ENCODE results near the gene GAMT. TPM values are rescaled to one million over a fixed set of nuclear protein-coding genes. Genes with fewer than 3 reads are reported as not detected.

GAMT gene
- total RNA-seq, 1 donor from 2014 or later = 41.5 TPM

- H3K27ac Mint-ChIP-seq = peak overlapping the region; percentile 86
- DNase-seq (ENCODE audit: low spot score in 2 of 2, unreplicated experiment in 2 of 2) = no peak
- no peaks in the 10 kb centered on the region for H3K9me3 Mint-ChIP-seq
- H3K4me3 Mint-ChIP-seq = peak overlapping the region; percentile 75
- peaks cover 28% of the 10 kb centered on the region for H3K36me3 Mint-ChIP-seq
- peaks cover 39% of the 10 kb centered on the region for H3K4me1 Mint-ChIP-seq
- TF ChIP-seq, protein P1, sequence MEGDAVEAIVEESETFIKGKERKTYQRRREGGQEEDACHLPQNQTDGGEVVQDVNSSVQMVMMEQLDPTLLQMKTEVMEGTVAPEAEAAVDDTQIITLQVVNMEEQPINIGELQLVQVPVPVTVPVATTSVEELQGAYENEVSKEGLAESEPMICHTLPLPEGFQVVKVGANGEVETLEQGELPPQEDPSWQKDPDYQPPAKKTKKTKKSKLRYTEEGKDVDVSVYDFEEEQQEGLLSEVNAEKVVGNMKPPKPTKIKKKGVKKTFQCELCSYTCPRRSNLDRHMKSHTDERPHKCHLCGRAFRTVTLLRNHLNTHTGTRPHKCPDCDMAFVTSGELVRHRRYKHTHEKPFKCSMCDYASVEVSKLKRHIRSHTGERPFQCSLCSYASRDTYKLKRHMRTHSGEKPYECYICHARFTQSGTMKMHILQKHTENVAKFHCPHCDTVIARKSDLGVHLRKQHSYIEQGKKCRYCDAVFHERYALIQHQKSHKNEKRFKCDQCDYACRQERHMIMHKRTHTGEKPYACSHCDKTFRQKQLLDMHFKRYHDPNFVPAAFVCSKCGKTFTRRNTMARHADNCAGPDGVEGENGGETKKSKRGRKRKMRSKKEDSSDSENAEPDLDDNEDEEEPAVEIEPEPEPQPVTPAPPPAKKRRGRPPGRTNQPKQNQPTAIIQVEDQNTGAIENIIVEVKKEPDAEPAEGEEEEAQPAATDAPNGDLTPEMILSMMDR (IDR thresholded peaks at IDR 0.05; ENCODE audit: unreplicated experiment) = no peak
- no peaks in the 10 kb centered on the region for H3K27me3 Mint-ChIP-seq (ENCODE audit: low read depth)
Measured at GRCh38 chr19:1356508-1356865, 44.9 kb downstream of the GAMT start.

DNA sequence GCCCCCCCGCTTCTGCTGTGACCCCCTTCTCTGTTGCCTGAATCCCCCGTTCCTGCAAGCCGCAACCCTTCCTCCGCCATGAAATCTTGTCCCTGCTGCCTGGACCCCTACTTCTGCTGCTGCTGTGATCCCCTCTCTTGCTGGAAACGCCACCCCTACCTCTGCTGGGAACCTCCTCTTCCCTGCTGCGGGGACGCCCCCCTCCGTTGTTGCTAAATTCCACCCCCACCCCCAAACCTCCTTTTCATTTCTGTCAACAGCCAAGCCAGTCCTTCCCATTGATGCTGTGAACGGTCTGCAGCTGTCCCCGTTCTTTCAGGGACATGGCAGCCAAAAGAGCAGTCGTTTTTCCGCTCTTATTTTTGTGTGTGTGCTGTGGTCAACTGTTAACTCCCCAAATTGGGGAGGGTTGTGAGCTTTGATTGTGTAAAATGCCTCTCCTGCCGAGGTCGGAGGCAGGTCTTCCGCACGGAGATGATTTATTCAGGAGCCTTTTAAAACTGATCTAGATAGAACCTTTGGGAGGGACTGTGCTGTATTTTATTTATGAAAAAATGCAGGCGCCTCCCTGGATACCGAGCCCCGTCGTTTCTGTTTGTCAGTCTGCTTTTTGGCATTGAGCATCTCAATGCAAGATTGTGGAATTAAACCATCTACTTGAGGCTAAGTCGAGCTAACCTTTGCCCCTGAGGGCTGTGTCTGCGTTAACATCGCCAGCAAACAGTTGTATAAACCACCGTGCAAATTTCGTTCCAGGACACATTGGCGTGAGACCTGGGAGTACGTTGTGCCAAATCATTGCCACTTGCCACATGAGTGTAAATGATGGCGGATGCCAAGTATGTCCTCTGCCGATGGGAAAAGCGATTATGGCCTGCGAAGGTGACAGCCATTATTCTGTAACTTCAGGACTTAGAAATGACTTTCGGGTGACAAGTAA lies 45.5 kb downstream of the GAMT start:
- Mint-ChIP-seq H3K4me3 (peak overlapping the region; percentile 75), H3K27ac (peak overlapping the region; percentile 86), H3K36me3 (peaks cover 23% of the 10 kb centered on the region), H3K9me3 (no peaks in the 10 kb centered on the region), H3K27me3 (ENCODE audit: low read depth) (no peaks in the 10 kb centered on the region), H3K4me1 (peaks cover 38% of the 10 kb centered on the region)
- TF ChIP-seq, protein P1 (IDR thresholded peaks at IDR 0.05; ENCODE audit: unreplicated experiment) = no peak
- DNase-seq (ENCODE audit: low spot score in 2 of 2, unreplicated experiment in 2 of 2) = no peak

- peak overlapping the region; percentile 75 for H3K4me3 Mint-ChIP-seq
Measured at GRCh38 chr19:1354970-1355567, 46.3 kb downstream of the GAMT start.

DNA sequence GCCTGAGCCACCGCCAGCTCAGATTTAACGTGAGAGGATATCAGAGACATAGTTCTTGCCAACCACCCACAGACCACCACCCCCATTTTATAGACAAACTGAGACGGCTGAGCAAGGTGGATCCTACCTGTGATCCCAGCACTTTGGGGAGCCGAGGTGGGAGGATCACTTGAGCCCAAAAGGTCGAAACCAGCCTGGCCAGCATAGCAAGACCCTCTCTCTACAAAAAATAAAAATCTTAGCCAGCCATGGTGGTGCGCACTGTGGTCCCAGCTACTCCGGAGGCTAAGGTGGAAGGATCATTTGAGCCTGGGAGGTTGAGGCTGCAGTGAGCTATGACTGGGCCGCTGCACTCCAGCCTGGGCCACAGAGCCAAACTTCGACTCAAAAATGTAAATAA lies 48.2 kb downstream of the GAMT start:
- H3K9me3 Mint-ChIP-seq = no peaks in the 10 kb centered on the region
- no peak overlapping the region for H3K27ac Mint-ChIP-seq
- H3K27me3 Mint-ChIP-seq (ENCODE audit: low read depth) = no peaks in the 10 kb centered on the region
- TF ChIP-seq, protein P1 (IDR thresholded peaks at IDR 0.05; ENCODE audit: unreplicated experiment) = no peak
- peaks cover 35% of the 10 kb centered on the region for H3K4me1 Mint-ChIP-seq
- DNase-seq (ENCODE audit: low spot score in 2 of 2, unreplicated experiment in 2 of 2) = no peak
- peak overlapping the region; percentile 4 for H3K4me3 Mint-ChIP-seq
- peaks cover 6% of the 10 kb centered on the region for H3K36me3 Mint-ChIP-seq

More at GRCh38 chr19:1354970-1355567, 46.3 kb downstream of the GAMT start:
- DNase-seq (ENCODE audit: low spot score in 2 of 2, unreplicated experiment in 2 of 2) = no peak
- no peaks in the 10 kb centered on the region for H3K9me3 Mint-ChIP-seq
- H3K36me3 Mint-ChIP-seq = peaks cover 20% of the 10 kb centered on the region
- H3K4me1 Mint-ChIP-seq = peaks cover 37% of the 10 kb centered on the region
- peak overlapping the region; percentile 86 for H3K27ac Mint-ChIP-seq
- no peaks in the 10 kb centered on the region for H3K27me3 Mint-ChIP-seq (ENCODE audit: low read depth)
- TF ChIP-seq, protein P1 (IDR thresholded peaks at IDR 0.05; ENCODE audit: unreplicated experiment) = no peak

- Mint-ChIP-seq H3K4me1 (peaks cover 21% of the 10 kb centered on the region), H3K36me3 (no peaks in the 10 kb centered on the region), H3K27ac (peak overlapping the region; percentile 67), H3K9me3 (no peaks in the 10 kb centered on the region), H3K4me3 (peak overlapping the region; percentile 3), H3K27me3 (ENCODE audit: low read depth) (no peaks in the 10 kb centered on the region)
- TF ChIP-seq, protein P1 (IDR thresholded peaks at IDR 0.05; ENCODE audit: unreplicated experiment) = no peak
- no peak for DNase-seq (ENCODE audit: low spot score in 2 of 2, unreplicated experiment in 2 of 2)
Measured at GRCh38 chr19:1351381-1351851, 49.9 kb downstream of the GAMT start.
